Panc1 (cell line): ENCODE measurements around the gene KRTAP2-1. TPM values are rescaled to one million over a fixed set of nuclear protein-coding genes. Genes with fewer than 3 reads are reported as not detected.
"Not testable (repeated sequence)": the region's sequence is repeated elsewhere in the genome, so short reads cannot be mapped to it uniquely, and the experiment has no call there.

Source experiments
- ATAC-seq: fragments of 200-7000 bp; cut with Tn5 transposase; 2 replicates; pipeline ENCODE4 v1.9.1; 2020; ENCODE audit warnings: mild to moderate bottlenecking, moderate library complexity
- BruUV-seq: library from RNA; stranded (reverse); fragments of 400-500 nt; replicated peaks from 2 replicates; lab custom pipeline; 2021; lab: Mats Ljungman, UMichigan
- CTCF ChIA-PET: fragments of 300-600 bp; sonication (Branson Sonifier 250); formaldehyde crosslinking; loops from one replicate; lab custom pipeline; 2022; ENCODE audit warnings: antibody characterized with exemption; lab: Charles Lee
- POLR2A ChIA-PET: fragments of 300-600 bp; sonication (Branson Sonifier 250); formaldehyde crosslinking; loops from one replicate; lab custom pipeline; 2022; ENCODE audit warnings: antibody characterized with exemption; lab: Charles Lee
- DNase-seq: peaks from one replicate; pipeline ENCODE4 v3.0.0-alpha.2; 2010; ENCODE audit warnings: low read depth, low spot score
- H3K27ac ChIP-seq: 2 replicates; pipeline ENCODE4 v1.5.1; 2011; ENCODE audit warnings: mild to moderate bottlenecking, low read length, inconsistent platforms
- H3K27me3 ChIP-seq: fragments of 200-500 bp; sonication (Bioruptor generic); 2 replicates; pipeline ENCODE4 v1.6.0; 2014; ENCODE audit warnings: low read length, inconsistent platforms; ENCODE audit not compliant: control insufficient read depth, insufficient read depth
- H3K36me3 ChIP-seq: fragments of 200-500 bp; sonication (Bioruptor generic); 2 replicates; pipeline ENCODE4 v1.5.1; 2014; ENCODE audit warnings: inconsistent platforms, mild to moderate bottlenecking, low read length, moderate library complexity; ENCODE audit not compliant: control insufficient read depth, insufficient read depth
- H3K4me1 ChIP-seq: 2 replicates; pipeline ENCODE4 v1.5.1; 2011; ENCODE audit warnings: inconsistent platforms, mild to moderate bottlenecking, low read length, moderate library complexity; ENCODE audit not compliant: control insufficient read depth, insufficient read depth
- H3K4me3 ChIP-seq, 2 experiments: 2 replicates each; pipeline ENCODE4 v1.5.1; 2011 to 2012; ENCODE audit warnings: low read depth in 2 of 2, low read length in 2 of 2, mild to moderate bottlenecking in 2 of 2, inconsistent platforms in 1 of 2, moderate library complexity in 1 of 2
- H3K9me3 ChIP-seq: fragments of 200-500 bp; sonication (Bioruptor generic); 2 replicates; pipeline ENCODE4 v1.5.1; 2014; ENCODE audit warnings: low read depth, mild to moderate bottlenecking, inconsistent platforms, low read length, moderate library complexity; ENCODE audit not compliant: control insufficient read depth, insufficient read depth
- CTCF ChIP-seq: fragments of 450-650 bp; IDR thresholded peaks from 2 replicates; pipeline ENCODE4 v1.5.1; 2017; ENCODE audit warnings: mild to moderate bottlenecking
- POLR2AphosphoS5 ChIP-seq: IDR thresholded peaks from 2 replicates; pipeline ENCODE4 v1.6.1; 2012; ENCODE audit warnings: mild to moderate bottlenecking, low read depth, low read length, moderate library complexity
- REST ChIP-seq, 2 experiments: IDR thresholded peaks; 2 replicates each; pipeline ENCODE4 v1.6.1; 2011 to 2012; ENCODE audit warnings: low read depth in 2 of 2, control low read depth in 1 of 2, low read length in 1 of 2, mild to moderate bottlenecking in 1 of 2, moderate library complexity in 1 of 2; ENCODE audit not compliant: insufficient read depth in 1 of 2
- SIN3A ChIP-seq: IDR thresholded peaks from 2 replicates; pipeline ENCODE4 v1.6.1; 2012; ENCODE audit warnings: low read depth, mild to moderate bottlenecking, low read length, moderate library complexity, borderline replicate concordance; ENCODE audit not compliant: insufficient read depth
- TCF7L2 ChIP-seq: IDR thresholded peaks from 2 replicates; pipeline ENCODE4 v1.6.1; 2011; ENCODE audit warnings: mild to moderate bottlenecking, low read depth, low read length, inconsistent platforms
- in situ Hi-C: cut with HindIII; loops from 2 replicates; pipeline ENCODE4 v1.10.0; 2016; ENCODE audit warnings: low sequenced_read_pairs, low pct_unique_long_range_greater_than_20kb
- intact Hi-C: fragments of 100-400 bp; cut with micrococcal nuclease; formaldehyde crosslinking; loops from one replicate; pipeline ENCODE4 v1.10.0; 2022; ENCODE audit not compliant: unreplicated experiment
- total RNA-seq: library from RNA; stranded (reverse); gene quantifications from one replicate; pipeline ENCODE4 v1.2.1, GENCODE V29; 2021; ENCODE audit not compliant: unreplicated experiment

The KRTAP2-1 gene
- total RNA-seq, 1 experiment from 2014 or later = not detected

DNA sequence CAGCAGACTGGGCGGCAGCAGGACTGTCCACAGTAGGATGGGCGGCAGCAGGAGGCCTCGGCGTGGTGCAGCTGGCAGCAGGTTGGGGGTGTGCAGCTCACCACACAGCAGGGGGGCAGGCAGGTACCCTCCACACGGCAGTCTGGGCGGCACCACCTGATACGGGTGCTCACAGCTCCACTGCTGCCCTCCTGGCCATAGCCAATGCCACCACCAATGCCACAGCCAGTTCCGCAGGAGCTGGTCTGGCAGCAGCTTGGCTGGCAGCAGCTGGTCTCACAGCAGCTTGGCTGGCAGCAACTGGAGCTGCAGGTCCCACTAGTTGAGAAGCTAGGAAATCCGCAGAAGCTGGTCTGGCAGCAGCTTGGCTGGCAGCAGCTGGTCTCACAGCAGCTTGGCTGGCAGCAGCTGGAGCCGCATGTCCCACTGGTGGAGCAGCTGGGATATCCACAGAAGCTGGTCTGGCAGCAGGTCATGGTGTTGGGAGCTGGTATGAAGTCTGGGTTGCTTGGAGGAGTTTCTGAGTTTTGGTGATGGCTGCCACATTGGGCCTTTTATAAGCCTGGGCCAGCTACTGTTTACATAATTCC is 12.7 kb downstream of the KRTAP2-1 start, which contains the start of gene KRTAP1-3:
TSS of gene KRTAP1-3 (minus strand) at position 529 of the 590 bp plus-strand sequence. CDS start at position 476, 53 bp downstream.
- H3K36me3 ChIP-seq, in situ Hi-C loops, H3K4me1 ChIP-seq, CTCF ChIA-PET, POLR2A ChIA-PET, H3K9me3 ChIP-seq, H3K27me3 ChIP-seq, H3K4me3 ChIP-seq, DNase-seq, ATAC-seq, BruUV-seq, H3K27ac ChIP-seq, intact Hi-C loops: not testable (repeated sequence)

- Histone ChIP-seq H3K27me3 (peaks cover 6% of the 10 kb centered on the region; the same call in 1 of the 2 replicates), H3K9me3 (no peaks in the 10 kb centered on the region), H3K4me1 (no peaks in the 10 kb centered on the region), H3K36me3 (no peaks in the 10 kb centered on the region), H3K27ac (no peak within 1 kb of the TSS), H3K4me3 (no peak within 1 kb of the TSS)
- no peak for DNase-seq
- intact Hi-C loops (no loop called here), in situ Hi-C loops (no loop called here)
- CTCF ChIA-PET = interaction anchor here (0.5 kb wide), 1 partner anchor 59 kb away, joined by 4 read pairs; no protein-coding TSS in a partner anchor
- no TSS peak for BruUV-seq
- no peak for TF ChIP-seq TCF7L2
- TF ChIP-seq SIN3A = no peak
- no peak for TF ChIP-seq POLR2AphosphoS5
- TF ChIP-seq CTCF = no peak
- TF ChIP-seq REST (IDR thresholded peaks at IDR 0.05; ENCODE audit: insufficient read depth in 1 of 2, low read depth in 2 of 2, low read length in 1 of 2) = no peak
- POLR2A ChIA-PET = interaction anchor here (0.5 kb wide), 1 partner anchor 50 kb away, joined by 4 read pairs; no protein-coding TSS in a partner anchor
- ATAC-seq = no peak
Measured at GRCh38 chr17:41029633-41030245, 17.4 kb downstream of the KRTAP2-1 start, which contains the start of gene KRTAP1-4. Gene KRTAP1-4, minus strand, starts transcription at chr17:41030195. Its CDS starts 117 bp downstream, at chr17:41030078.
